GM19023 (cell line): ENCODE measurements around the gene SPATA2L.
A peak's percentile ranks its signal among the peaks of the same experiment; 100 is the strongest.

ENCODE experiments used
- ATAC-seq: cut with Tn5 transposase; IDR thresholded peaks from one replicate; pipeline ENCODE4 v1.9.1; 2021; ENCODE audit warnings: mild to moderate bottlenecking, moderate library complexity; ENCODE audit not compliant: unreplicated experiment

Gene SPATA2L

GRCh38 chr16:89729293-89729692 lies 27.8 kb upstream of the SPATA2L start:
- no peak for ATAC-seq

- ATAC-seq = no peak
Observed at GRCh38 chr16:89727406-89728120, 26.1 kb upstream of the SPATA2L start.

DNA sequence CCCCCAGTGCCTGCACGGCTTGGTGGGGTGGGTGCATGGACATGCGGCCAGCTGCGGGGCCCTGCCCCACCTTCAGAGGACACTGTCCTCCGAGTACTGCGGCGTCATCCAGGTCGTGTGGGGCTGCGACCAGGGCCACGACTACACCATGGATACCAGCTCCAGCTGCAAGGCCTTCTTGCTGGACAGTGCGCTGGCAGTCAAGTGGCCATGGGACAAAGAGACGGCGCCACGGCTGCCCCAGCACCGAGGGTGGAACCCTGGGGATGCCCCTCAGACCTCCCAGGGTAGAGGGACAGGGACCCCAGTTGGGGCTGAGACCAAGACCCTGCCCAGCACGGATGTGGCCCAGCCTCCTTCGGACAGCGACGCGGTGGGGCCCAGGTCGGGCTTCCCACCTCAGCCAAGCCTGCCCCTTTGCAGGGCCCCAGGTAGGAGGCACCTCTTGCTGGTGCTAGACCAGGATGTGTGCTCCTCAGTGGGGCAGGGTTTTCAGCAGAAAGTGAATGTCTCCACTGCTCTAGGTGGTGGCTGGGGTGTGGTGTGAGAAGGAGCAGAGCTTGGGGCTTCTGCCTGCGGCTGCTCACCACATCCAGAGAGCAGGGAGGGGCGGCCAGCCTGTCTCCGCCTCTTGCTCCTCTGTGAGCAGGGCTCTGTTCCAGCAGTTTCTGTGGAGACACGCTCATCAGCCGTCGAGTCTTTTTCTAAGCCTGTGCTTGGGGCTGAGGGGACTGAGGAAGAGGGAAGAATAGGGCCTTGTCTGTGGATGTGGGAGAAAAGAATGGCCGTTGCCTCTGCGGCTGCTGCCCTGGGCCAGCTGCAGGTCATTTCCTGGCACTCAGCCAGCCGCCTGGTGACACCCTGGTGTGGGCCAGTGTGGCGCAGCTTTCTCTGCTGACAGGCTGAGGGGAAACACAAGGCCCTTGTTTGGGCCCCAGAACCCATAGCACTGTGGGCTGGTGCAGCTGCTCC lies 22.1 kb upstream of the SPATA2L start:
- ATAC-seq = no peak

DNA sequence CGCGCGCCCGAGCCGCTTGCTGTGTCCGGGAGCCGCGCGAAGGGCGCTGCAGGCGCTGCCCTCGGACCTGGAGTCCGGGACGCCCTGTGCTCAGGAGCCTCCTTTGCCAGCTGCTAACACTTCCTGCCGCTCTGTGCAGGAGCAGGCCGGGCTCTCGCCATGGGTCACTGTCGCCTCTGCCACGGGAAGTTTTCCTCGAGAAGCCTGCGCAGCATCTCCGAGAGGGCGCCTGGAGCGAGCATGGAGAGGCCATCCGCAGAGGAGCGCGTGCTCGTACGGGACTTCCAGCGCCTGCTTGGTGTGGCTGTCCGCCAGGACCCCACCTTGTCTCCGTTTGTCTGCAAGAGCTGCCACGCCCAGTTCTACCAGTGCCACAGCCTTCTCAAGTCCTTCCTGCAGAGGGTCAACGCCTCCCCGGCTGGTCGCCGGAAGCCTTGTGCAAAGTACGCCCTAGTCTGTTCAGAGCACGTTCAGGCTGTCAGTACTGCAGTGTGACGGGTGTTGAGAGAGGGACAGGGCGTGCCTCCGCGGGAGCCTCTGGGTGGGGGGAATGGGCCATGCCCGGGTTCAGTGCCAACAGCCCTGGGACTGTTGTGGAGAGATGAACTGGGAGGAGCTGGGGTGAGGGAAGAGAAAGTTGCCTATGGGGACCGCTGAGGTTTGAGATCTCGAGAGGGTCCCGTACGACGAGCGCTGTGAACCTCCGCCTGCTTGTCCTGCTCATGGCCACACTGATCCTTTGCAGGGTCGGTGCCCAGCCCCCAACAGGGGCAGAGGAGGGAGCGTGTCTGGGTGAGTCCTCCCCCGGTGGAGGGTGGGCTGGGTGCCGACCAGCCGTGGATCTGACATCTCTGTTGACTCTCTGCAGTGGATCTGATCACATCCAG lies 21.1 kb upstream of the SPATA2L start:
- no peak for ATAC-seq

- ATAC-seq = peak; percentile 23
Observed at GRCh38 chr16:89721546-89722391, 20.3 kb upstream of the SPATA2L start.

DNA sequence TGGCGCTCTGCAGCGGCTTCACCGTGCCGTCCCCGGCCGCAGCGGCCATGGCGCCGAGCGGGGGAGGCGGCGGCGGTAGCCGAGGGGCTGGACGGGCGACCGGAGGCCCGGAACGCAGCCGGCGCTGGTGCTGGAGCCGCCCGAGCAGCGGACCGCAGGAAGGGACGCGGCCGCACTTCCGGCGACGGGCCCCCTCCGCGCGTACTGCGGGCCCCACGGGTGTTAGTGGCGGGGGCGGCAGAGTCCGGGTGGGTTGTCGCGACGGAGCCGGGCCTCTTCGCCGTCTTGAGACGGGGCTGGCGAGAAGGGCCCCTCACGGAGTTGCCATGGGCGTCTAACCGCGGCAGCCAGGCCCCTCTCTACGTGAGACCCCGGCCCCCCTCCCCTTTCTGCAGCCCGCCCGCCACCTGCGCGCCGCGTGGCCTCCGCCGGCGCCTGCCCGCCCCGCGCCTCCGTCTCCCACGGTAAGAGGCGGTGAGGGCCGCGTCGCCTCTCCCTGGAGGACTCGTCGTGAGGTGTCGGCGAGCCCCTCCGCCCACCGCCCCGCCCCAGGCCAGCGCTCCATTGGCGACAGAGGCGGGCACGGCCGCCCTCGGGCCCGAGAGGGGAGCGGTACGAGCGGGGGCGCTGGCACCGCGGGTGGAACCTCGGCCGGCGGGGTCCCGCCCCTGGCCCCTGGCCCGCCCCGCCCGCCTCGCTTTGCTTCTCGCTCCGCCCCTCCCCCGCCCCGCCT lies 19.5 kb upstream of the SPATA2L start, which contains the start of the genes VPS9D1 and ZNF276:
Gene VPS9D1 (minus strand): TSS at position 86 of the 733 bp plus-strand sequence. CDS start 37 bp downstream, at position 49.
Gene ZNF276 (plus strand): TSS at position 725 of the 733 bp plus-strand sequence. CDS start 104 bp downstream, outside the sequence.
- peak; percentile 63 for ATAC-seq

GRCh38 chr16:89720551-89720812 lies 19.0 kb upstream of the SPATA2L start:
- ATAC-seq = peak; percentile 12

- ATAC-seq = no peak
Observed at GRCh38 chr16:89717688-89718505, 16.4 kb upstream of the SPATA2L start.

DNA sequence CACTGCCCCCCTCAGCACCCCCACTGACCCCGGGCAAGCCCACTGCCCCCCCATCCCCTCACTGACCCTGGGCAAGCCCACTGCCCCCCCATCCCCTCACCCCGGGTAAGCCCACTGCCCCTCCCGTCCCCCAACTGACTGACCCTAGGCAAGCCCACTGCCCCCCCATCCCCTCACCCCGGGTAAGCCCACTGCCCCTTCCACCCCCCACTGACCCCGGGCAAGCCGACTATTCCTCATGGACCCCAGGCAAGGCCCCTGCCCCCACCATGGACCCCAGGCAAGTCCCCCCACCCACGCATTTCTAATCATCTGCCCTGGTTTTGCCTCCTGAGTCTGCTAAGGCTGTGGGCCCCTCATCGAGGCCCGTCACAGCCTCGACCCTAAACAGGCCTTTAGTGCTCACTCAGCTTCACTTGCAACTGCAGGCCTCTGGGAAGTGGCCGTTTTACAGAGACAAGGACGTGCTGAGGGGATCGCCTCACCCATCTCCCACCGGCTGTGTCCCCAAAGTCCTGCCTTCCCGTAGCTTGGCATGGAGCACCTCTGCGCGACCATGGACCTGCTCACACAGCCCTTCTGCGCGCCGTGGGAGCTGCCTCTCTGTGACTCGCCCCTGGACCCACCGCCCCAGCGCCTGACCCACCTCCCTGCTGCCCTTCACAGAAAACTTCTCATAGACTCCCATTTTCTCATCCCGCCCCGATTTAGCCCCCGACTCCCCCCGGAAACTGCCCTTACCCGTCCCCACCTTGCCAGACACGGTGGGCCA lies 15.6 kb upstream of the SPATA2L start:
- no peak for ATAC-seq

- ATAC-seq = no peak
Observed at GRCh38 chr16:89716493-89716892, 15.0 kb upstream of the SPATA2L start.

GRCh38 chr16:89712274-89712781 lies 10.8 kb upstream of the SPATA2L start:
- no peak for ATAC-seq

GRCh38 chr16:89711601-89712273 lies 10.2 kb upstream of the SPATA2L start:
- ATAC-seq = no peak

GRCh38 chr16:89710709-89711564 lies 9.4 kb upstream of the SPATA2L start:
- no peak for ATAC-seq

- ATAC-seq = no peak
Observed at GRCh38 chr16:89709716-89710432, 8.4 kb upstream of the SPATA2L start.

DNA sequence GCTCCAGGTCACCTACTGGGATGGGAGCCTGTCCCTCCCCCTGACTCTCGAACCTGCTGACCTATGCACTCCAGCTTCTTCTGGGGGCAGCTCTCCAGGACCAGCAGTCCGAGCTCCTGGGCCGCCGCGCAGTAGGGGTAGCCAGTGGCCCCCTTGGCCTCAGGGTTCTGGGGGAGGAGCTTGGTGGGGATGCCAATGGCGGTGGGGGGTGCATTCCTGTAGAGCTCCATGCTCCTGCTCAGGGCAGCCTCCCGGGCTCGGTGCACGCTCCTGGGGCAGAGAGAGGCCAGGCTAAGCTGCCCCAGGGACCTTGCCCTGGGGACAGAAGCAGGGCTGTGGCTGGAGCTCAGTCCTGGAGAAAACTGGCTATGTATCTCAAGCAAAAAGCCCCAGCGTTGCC lies 7.7 kb upstream of the SPATA2L start:
- ATAC-seq = no peak
